Kidney epithelial cell (primary cell): ENCODE results near the gene USP44. TPM values are rescaled to one million over a fixed set of nuclear protein-coding genes. Genes with fewer than 3 reads are reported as not detected.

ENCODE experiments used
- DNase-seq: peaks from one replicate; pipeline ENCODE4 v3.0.0-alpha.2; 2010; ENCODE audit warnings: low read depth
- H3K27me3 ChIP-seq: 2 replicates; pipeline ENCODE4 v1.6.0; 2011; ENCODE audit warnings: low read length; ENCODE audit not compliant: control insufficient read depth, insufficient read depth
- H3K36me3 ChIP-seq: 2 replicates; pipeline ENCODE4 v1.5.1; 2011; ENCODE audit warnings: low read length; ENCODE audit not compliant: control insufficient read depth, insufficient read depth
- H3K4me3 ChIP-seq: 2 replicates; pipeline ENCODE4 v1.5.1; 2011; ENCODE audit warnings: low read depth, mild to moderate bottlenecking, control low read depth, low read length
- total RNA-seq: library from RNA; depleted of rRNA; stranded (reverse); fragments of >200 nt; gene quantifications from 2 replicates; pipeline ENCODE4 v1.2.3, GENCODE V29; 2015
- TF ChIP-seq, protein P1 (sequence below): IDR thresholded peaks from 2 replicates; pipeline ENCODE4 v1.5.1; 2011; ENCODE audit warnings: mild to moderate bottlenecking, moderate library complexity, low read length, control low read depth, inconsistent platforms; ENCODE audit not compliant: insufficient read depth, poor library complexity, severe bottlenecking

The USP44 gene
- total RNA-seq, 1 donor from 2014 or later = 1.3 TPM

DNA sequence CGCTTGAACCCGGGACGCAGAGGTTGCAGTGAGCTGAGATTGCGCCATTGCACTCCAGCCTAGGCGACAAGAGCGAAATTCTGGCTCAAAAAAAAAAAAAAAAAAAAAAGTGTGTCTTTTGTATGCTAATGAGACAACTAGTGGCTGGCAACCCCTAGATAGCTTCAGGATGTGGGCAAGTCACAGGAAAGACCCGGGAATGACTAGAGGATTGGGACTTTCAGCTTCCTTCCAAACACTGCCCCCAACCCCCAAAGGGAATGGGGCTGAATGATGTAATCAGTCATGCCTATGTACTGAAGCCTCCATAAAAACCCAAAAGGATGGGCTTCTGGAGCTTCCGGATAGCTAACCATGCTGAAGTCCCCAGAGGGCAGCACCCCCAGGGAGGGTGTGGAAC lies 28.6 kb downstream of the USP44 start:
- Histone ChIP-seq H3K36me3 (no peaks in the 10 kb centered on the region), H3K4me3 (no peak overlapping the region), H3K27me3 (no peaks in the 10 kb centered on the region)
- DNase-seq = no peak
- TF ChIP-seq, protein P1, sequence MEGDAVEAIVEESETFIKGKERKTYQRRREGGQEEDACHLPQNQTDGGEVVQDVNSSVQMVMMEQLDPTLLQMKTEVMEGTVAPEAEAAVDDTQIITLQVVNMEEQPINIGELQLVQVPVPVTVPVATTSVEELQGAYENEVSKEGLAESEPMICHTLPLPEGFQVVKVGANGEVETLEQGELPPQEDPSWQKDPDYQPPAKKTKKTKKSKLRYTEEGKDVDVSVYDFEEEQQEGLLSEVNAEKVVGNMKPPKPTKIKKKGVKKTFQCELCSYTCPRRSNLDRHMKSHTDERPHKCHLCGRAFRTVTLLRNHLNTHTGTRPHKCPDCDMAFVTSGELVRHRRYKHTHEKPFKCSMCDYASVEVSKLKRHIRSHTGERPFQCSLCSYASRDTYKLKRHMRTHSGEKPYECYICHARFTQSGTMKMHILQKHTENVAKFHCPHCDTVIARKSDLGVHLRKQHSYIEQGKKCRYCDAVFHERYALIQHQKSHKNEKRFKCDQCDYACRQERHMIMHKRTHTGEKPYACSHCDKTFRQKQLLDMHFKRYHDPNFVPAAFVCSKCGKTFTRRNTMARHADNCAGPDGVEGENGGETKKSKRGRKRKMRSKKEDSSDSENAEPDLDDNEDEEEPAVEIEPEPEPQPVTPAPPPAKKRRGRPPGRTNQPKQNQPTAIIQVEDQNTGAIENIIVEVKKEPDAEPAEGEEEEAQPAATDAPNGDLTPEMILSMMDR = no peak

DNA sequence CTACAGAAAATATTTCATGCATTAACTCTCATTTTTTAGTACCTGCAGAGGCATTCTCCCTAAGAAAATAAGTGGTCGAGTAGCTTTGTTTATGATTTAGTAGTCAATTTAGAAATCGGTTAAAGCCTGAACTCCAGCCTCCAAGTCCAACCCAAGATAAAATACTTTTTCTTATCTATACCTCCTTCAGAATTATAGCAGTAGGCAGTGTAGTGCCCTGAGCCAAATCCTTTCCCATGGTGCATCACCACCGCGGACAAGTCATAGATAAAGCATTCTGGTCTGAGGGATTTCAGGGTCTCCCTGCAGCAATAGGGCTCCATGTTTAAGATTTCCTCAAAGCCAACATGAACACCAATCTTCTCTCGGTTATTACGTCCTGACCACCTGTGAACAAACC lies 30.5 kb downstream of the USP44 start:
- DNase-seq = no peak
- Histone ChIP-seq H3K27me3 (no peaks in the 10 kb centered on the region), H3K36me3 (no peaks in the 10 kb centered on the region), H3K4me3 (no peak overlapping the region)
- TF ChIP-seq, protein P1 = no peak

DNA sequence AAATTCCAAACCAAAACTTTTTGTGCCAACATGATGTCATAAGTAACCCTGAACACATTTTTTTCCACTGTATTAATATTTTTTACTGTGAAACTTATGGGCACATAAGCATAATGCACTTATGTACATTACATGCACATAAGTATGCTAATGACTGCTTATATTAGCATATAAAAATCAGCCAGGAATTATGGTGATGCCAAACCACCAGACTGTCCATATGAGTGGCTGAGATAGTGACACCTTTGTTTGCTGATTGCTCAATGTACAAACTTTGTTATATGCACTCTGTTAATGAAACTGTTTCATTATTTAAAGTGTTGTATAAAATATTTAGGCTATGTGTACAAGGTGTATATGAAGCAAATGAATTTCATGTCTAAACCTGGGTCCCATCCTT lies 32.3 kb downstream of the USP44 start:
- Histone ChIP-seq H3K36me3 (no peaks in the 10 kb centered on the region), H3K4me3 (no peak overlapping the region), H3K27me3 (no peaks in the 10 kb centered on the region)
- DNase-seq = no peak
- TF ChIP-seq, protein P1 = no peak

DNA sequence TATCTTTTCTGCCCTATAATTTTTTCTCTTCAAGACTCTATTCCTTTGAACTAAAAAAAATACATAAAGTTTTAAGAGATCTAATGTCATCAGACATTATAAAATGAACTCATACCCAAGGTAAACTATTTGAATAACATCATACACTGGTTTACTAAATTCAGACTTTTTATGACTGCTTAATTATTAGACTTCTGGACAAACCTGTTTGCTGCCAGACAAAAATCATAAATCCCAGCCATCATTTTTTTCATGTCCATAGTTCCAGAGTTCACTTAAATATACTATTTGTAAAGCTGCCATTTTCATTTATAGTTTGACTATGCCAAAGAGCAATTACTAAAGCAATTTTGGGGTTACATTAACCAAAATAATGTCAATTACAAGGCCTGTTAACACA lies 34.0 kb downstream of the USP44 start:
- Histone ChIP-seq H3K36me3 (no peaks in the 10 kb centered on the region), H3K27me3 (no peaks in the 10 kb centered on the region), H3K4me3 (no peak overlapping the region)
- no peak for DNase-seq
- TF ChIP-seq, protein P1 = no peak

DNA sequence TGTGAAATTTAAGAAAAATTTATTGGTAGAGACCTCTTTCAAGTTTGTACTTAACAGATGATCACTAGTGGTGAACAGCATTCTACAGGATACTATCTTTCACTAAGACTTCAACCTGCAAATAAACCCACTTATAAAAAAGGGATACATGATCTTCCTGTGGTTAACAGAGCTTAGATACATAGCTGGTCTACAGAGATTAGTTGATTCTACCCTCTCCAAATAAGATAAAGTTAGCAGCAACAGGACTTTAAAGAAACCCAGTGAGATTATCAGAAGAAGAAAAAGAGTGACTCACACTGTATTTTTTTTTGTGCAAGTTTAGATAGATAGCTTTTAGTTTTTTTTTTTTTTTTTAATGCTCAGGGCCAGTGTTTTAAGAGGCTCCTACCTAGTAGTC lies 34.5 kb downstream of the USP44 start:
- no peak for DNase-seq
- Histone ChIP-seq H3K27me3 (no peaks in the 10 kb centered on the region), H3K36me3 (no peaks in the 10 kb centered on the region), H3K4me3 (no peak overlapping the region)
- TF ChIP-seq, protein P1 = no peak

DNA sequence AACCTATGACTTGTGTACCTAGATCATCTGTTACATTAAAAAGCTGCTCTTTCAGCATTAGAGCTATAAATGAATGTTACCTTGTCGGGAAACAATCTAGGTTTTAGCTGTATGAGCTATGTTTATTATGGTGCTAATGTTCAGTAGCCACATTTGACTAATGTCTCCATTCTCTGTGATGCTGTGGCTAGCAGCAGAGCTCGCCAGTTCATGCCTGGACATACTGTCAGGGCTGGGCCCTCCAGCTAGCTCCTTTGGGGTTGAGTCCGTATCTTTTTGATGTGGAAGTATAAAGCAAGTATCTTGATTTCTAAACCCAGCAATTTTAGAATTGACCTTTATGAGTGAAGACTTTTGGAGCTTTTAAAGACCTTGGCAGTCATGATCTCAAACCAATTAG lies 36.1 kb downstream of the USP44 start:
- TF ChIP-seq, protein P1 = no peak
- DNase-seq = no peak
- H3K36me3 ChIP-seq = no peaks in the 10 kb centered on the region
- no peaks in the 10 kb centered on the region for H3K27me3 ChIP-seq
- no peak overlapping the region for H3K4me3 ChIP-seq
